ENCODE results near the gene FAM50B. TPM values are rescaled to one million over a fixed set of nuclear protein-coding genes. Genes with fewer than 3 reads are reported as not detected.

Gene FAM50B
- total and polyA plus RNA-seq, 2 experiments from 2014 or later, result 4.4 to 4.8 TPM

GRCh38 chr6:3848380-3848779, 793 bp upstream of the FAM50B start (continued):
- TF ChIP-seq, protein P1, sequence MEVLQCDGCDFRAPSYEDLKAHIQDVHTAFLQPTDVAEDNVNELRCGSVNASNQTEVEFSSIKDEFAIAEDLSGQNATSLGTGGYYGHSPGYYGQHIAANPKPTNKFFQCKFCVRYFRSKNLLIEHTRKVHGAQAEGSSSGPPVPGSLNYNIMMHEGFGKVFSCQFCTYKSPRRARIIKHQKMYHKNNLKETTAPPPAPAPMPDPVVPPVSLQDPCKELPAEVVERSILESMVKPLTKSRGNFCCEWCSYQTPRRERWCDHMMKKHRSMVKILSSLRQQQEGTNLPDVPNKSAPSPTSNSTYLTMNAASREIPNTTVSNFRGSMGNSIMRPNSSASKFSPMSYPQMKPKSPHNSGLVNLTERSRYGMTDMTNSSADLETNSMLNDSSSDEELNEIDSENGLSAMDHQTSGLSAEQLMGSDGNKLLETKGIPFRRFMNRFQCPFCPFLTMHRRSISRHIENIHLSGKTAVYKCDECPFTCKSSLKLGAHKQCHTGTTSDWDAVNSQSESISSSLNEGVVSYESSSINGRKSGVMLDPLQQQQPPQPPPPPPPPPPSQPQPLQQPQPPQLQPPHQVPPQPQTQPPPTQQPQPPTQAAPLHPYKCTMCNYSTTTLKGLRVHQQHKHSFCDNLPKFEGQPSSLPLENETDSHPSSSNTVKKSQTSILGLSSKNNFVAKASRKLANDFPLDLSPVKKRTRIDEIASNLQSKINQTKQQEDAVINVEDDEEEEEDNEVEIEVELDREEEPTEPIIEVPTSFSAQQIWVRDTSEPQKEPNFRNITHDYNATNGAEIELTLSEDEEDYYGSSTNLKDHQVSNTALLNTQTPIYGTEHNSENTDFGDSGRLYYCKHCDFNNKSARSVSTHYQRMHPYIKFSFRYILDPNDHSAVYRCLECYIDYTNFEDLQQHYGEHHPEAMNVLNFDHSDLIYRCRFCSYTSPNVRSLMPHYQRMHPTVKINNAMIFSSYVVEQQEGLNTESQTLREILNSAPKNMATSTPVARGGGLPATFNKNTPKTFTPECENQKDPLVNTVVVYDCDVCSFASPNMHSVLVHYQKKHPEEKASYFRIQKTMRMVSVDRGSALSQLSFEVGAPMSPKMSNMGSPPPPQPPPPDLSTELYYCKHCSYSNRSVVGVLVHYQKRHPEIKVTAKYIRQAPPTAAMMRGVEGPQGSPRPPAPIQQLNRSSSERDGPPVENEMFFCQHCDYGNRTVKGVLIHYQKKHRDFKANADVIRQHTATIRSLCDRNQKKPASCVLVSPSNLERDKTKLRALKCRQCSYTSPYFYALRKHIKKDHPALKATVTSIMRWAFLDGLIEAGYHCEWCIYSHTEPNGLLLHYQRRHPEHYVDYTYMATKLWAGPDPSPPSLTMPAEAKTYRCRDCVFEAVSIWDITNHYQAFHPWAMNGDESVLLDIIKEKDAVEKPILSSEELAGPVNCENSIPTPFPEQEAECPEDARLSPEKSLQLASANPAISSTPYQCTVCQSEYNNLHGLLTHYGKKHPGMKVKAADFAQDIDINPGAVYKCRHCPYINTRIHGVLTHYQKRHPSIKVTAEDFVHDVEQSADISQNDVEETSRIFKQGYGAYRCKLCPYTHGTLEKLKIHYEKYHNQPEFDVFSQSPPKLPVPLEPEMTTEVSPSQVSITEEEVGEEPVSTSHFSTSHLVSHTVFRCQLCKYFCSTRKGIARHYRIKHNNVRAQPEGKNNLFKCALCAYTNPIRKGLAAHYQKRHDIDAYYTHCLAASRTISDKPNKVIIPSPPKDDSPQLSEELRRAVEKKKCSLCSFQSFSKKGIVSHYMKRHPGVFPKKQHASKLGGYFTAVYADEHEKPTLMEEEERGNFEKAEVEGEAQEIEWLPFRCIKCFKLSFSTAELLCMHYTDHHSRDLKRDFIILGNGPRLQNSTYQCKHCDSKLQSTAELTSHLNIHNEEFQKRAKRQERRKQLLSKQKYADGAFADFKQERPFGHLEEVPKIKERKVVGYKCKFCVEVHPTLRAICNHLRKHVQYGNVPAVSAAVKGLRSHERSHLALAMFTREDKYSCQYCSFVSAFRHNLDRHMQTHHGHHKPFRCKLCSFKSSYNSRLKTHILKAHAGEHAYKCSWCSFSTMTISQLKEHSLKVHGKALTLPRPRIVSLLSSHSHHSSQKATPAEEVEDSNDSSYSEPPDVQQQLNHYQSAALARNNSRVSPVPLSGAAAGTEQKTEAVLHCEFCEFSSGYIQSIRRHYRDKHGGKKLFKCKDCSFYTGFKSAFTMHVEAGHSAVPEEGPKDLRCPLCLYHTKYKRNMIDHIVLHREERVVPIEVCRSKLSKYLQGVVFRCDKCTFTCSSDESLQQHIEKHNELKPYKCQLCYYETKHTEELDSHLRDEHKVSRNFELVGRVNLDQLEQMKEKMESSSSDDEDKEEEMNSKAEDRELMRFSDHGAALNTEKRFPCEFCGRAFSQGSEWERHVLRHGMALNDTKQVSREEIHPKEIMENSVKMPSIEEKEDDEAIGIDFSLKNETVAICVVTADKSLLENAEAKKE (CRISPR knock-in tag; IDR thresholded peaks at IDR 0.05), result no peak
- TF ChIP-seq ZNF114 (CRISPR knock-in tag; IDR thresholded peaks at IDR 0.05) (no peak), NANOG (IDR thresholded peaks at IDR 0.05; ENCODE audit: borderline replicate concordance) (no peak), POLR2AphosphoS5 (IDR thresholded peaks at IDR 0.05; ENCODE audit: low read depth) (no peak)

- Histone ChIP-seq H3K4me3 (peak overlapping the region; percentile 78), H3K36me3 (ENCODE audit: insufficient read depth) (no peaks in the 10 kb centered on the region)
- peak; percentile 45 for DNase-seq (ENCODE audit: low spot score)
- TF ChIP-seq ZNF331 (CRISPR knock-in tag; IDR thresholded peaks at IDR 0.05; ENCODE audit: low read depth) (no peak), CREB1 (CRISPR knock-in tag; IDR thresholded peaks at IDR 0.05; ENCODE audit: low read depth) (no peak), POLR2AphosphoS5 (IDR thresholded peaks at IDR 0.05; ENCODE audit: low read depth) (no peak)
- TF ChIP-seq, protein P2, sequence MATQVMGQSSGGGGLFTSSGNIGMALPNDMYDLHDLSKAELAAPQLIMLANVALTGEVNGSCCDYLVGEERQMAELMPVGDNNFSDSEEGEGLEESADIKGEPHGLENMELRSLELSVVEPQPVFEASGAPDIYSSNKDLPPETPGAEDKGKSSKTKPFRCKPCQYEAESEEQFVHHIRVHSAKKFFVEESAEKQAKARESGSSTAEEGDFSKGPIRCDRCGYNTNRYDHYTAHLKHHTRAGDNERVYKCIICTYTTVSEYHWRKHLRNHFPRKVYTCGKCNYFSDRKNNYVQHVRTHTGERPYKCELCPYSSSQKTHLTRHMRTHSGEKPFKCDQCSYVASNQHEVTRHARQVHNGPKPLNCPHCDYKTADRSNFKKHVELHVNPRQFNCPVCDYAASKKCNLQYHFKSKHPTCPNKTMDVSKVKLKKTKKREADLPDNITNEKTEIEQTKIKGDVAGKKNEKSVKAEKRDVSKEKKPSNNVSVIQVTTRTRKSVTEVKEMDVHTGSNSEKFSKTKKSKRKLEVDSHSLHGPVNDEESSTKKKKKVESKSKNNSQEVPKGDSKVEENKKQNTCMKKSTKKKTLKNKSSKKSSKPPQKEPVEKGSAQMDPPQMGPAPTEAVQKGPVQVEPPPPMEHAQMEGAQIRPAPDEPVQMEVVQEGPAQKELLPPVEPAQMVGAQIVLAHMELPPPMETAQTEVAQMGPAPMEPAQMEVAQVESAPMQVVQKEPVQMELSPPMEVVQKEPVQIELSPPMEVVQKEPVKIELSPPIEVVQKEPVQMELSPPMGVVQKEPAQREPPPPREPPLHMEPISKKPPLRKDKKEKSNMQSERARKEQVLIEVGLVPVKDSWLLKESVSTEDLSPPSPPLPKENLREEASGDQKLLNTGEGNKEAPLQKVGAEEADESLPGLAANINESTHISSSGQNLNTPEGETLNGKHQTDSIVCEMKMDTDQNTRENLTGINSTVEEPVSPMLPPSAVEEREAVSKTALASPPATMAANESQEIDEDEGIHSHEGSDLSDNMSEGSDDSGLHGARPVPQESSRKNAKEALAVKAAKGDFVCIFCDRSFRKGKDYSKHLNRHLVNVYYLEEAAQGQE (IDR thresholded peaks at IDR 0.05; ENCODE audit: unreplicated experiment), result no peak
These were observed 693 bp downstream of the FAM50B start for GRCh38 chr6:3849681-3850450.

More at GRCh38 chr6:3849681-3850450, 693 bp downstream of the FAM50B start:
- H3K27ac ChIP-seq (ENCODE audit: low read depth), result no peak overlapping the region
- peak; percentile 30 for ATAC-seq
- H3K79me2 ChIP-seq (replicated peaks; ENCODE audit: insufficient read depth), result no peaks in the 10 kb centered on the region
- Mint-ChIP-seq H3K4me3 (peak overlapping the region; percentile 76), H3K27ac (no peak overlapping the region), H3K36me3 (ENCODE audit: low read depth) (peaks cover 11% of the 10 kb centered on the region; the same call in 1 of the 3 replicates), H3K27me3 (ENCODE audit: insufficient read depth, low read depth, poor library complexity) (peaks cover 7% of the 10 kb centered on the region), H3K9me3 (no peaks in the 10 kb centered on the region), H3K4me1 (peaks cover 6% of the 10 kb centered on the region; the same call in 2 of the 3 replicates)
- peaks cover 4% of the 10 kb centered on the region; the same call in 1 of the 2 replicates for H3K4me1 ChIP-seq (ENCODE audit: insufficient read depth)
- 0 out of 2 replicates have a peak, but pooled peaks cover 5% of the 10 kb centered on the region for H3K27me3 ChIP-seq (ENCODE audit: insufficient read depth)
- H3K9me2 ChIP-seq (ENCODE audit: insufficient read depth), result no peaks in the 10 kb centered on the region
- H3F3A ChIP-seq (replicated peaks; ENCODE audit: low read depth), result no peaks in the 10 kb centered on the region
- H3K4me2 ChIP-seq, result peak overlapping the region; percentile 88
- H4K20me1 ChIP-seq (replicated peaks; ENCODE audit: insufficient read depth), result no peaks in the 10 kb centered on the region
- H2AFZ ChIP-seq, result peak overlapping the region; percentile 100

Measured in GM23338 (cell line).